ENCODE measurements around the gene SLC36A3.

GRCh38 chr5:151228986-151229385, 74.6 kb downstream of the SLC36A3 start:
- no peak for TF ChIP-seq CTCF (conservative IDR thresholded peaks at IDR 0.05; ENCODE audit: low read length)
- no peak for TF ChIP-seq EZH2phosphoT487 (IDR thresholded peaks at IDR 0.05; ENCODE audit: borderline replicate concordance)
